Measurements from ENCODE around the gene ZNF835.

The ZNF835 gene

DNA sequence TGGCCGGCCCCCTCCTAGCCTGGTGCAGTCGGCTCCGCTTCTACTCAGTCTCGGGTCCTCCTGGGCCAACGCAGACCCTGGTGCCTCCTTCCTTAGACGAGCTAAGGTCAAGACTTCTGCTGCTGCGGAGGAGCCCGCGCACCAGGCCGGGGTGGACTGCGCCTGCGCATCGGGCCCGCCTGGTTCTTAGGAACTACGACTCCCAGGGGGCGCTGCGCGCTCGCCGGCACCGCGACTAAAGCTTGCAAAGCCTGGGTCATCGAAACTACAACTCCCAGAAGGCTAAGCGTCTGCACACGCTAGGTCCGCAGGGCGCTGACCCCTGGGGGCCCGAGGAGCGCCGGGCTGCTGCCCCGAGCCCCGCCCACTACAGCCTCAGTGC, at the start of gene ZNF835:
Gene ZNF835 (minus strand): TSS at position 145 of the 382 bp plus-strand sequence. CDS start 6,559 bp downstream, outside the sequence.
- Histone ChIP-seq H3K27me3 (ENCODE audit: control insufficient read depth, insufficient read depth, low read length) (no peaks in the 10 kb centered on the region), H3K9ac (ENCODE audit: low read depth, low read length) (no peak within 1 kb of the TSS), H3K4me1 (ENCODE audit: control insufficient read depth, insufficient read depth, low read length) (no peaks in the 10 kb centered on the region), H3K27ac (ENCODE audit: low read depth, low read length) (no peak within 1 kb of the TSS), H3K36me3 (ENCODE audit: control insufficient read depth, insufficient read depth, low read length) (no peaks in the 10 kb centered on the region), H3K4me3 (ENCODE audit: low read depth, low read length) (peak within 1 kb of the TSS; percentile 52), H3K9me3 (ENCODE audit: control insufficient read depth, insufficient read depth, low read length) (peaks cover 70% of the 10 kb centered on the region)

DNA sequence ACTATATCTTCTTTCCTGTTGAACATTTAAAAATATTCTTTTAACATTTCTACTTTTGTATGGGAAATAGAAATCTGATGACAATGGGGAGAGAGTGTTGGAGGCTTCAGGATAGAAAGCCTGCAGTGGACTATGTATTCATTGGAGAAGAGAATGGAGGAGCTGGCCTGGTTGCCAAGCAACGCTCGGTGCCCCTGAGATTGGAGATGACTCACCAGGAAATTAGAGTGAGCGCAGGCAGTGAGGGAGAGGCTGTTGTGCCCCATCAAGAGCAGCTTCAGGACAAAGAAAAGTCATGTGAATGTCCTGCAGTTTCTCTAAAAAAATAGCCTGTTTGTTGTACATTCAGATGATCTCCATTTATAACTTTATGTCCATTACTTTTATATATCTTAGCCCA, 48.7 kb upstream of the ZNF835 start:
- Histone ChIP-seq H3K9ac (ENCODE audit: low read depth, low read length) (no peak overlapping the region), H3K27ac (ENCODE audit: low read depth, low read length) (no peak overlapping the region), H3K27me3 (ENCODE audit: control insufficient read depth, insufficient read depth, low read length) (no peaks in the 10 kb centered on the region), H3K4me3 (ENCODE audit: low read depth, low read length) (no peak overlapping the region), H3K4me1 (ENCODE audit: control insufficient read depth, insufficient read depth, low read length) (no peaks in the 10 kb centered on the region), H3K9me3 (ENCODE audit: control insufficient read depth, insufficient read depth, low read length) (peaks cover 81% of the 10 kb centered on the region), H3K36me3 (ENCODE audit: control insufficient read depth, insufficient read depth, low read length) (no peaks in the 10 kb centered on the region)

DNA sequence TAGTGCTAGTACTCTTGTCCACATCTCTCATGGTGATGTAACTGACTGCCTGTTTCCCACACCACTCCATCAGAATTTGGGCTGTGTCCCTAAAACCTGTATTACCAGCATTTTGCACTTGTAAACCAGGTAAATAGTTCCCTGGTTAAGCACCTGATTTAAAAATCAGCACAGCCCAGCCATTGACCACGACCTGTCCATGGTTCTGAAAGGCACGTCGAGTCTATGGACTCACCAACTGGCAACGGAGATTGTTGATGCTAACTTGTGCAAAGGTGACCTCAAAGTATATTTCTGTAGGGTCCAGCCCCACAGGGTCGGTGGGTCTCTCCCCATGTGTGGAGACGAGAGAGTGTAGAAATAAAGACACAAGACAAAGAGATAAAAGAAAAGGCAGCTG, 46.7 kb upstream of the ZNF835 start:
- peaks cover 74% of the 10 kb centered on the region for H3K9me3 ChIP-seq (ENCODE audit: control insufficient read depth, insufficient read depth, low read length)
- H3K4me1 ChIP-seq (ENCODE audit: control insufficient read depth, insufficient read depth, low read length) = no peaks in the 10 kb centered on the region
- H3K27ac ChIP-seq (ENCODE audit: low read depth, low read length) = no peak overlapping the region
- no peaks in the 10 kb centered on the region for H3K27me3 ChIP-seq (ENCODE audit: control insufficient read depth, insufficient read depth, low read length)
- H3K4me3 ChIP-seq (ENCODE audit: low read depth, low read length) = no peak overlapping the region
- no peaks in the 10 kb centered on the region for H3K36me3 ChIP-seq (ENCODE audit: control insufficient read depth, insufficient read depth, low read length)
- no peak overlapping the region for H3K9ac ChIP-seq (ENCODE audit: low read depth, low read length)

DNA sequence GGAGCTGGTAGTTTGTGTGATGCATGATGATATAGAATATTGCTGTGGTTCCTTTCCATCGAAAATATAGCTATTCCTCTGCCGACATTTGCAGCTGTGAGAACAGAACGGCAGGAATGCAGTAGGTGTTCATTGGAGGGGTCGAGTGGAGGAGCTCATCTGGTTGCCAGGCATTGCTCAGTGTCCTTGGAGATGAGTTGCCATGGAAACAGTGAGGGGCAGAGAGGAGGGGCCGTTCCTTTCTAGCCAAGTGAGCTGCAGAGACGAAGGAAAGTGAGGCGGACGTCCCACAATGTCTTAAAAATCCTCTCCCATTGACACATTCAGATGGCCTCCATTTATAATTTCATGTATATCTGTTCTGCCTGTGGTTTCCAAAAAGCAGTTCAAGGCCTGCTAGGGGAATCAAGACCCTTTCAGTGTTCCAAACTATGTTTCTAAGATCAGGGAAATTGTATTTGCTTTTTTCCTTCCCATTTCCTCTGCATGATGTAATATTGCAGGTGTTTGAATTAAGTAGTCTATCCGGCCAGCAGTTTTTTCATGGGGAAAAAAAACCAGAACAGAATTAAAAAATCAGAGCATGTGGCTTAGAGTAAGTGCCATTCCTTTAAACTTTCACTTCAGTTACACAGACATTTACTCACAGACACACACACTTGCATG, 41.2 kb upstream of the ZNF835 start:
- no peak overlapping the region for H3K27ac ChIP-seq (ENCODE audit: low read depth, low read length)
- peaks cover 82% of the 10 kb centered on the region for H3K9me3 ChIP-seq (ENCODE audit: control insufficient read depth, insufficient read depth, low read length)
- H3K9ac ChIP-seq (ENCODE audit: low read depth, low read length) = no peak overlapping the region
- no peaks in the 10 kb centered on the region for H3K36me3 ChIP-seq (ENCODE audit: control insufficient read depth, insufficient read depth, low read length)
- no peak overlapping the region for H3K4me3 ChIP-seq (ENCODE audit: low read depth, low read length)
- H3K27me3 ChIP-seq (ENCODE audit: control insufficient read depth, insufficient read depth, low read length) = no peaks in the 10 kb centered on the region
- no peaks in the 10 kb centered on the region for H3K4me1 ChIP-seq (ENCODE audit: control insufficient read depth, insufficient read depth, low read length)

DNA sequence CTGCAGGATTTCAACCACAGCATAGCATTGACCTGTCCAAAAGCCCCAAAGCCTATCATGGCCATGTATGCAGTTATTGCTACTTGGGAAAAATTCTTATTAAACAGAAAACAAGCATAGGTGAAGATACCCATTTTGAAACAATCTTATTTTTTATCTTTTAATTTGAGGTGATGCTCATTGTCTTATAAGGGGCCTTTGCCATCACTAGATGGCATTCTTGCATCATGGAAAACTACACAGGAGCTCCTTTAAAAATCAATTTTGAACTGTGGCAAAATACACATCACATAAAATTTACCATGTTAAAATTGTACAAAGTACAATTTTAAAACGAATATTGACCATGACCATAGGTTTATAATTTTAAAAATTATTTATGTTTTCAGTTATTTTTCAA, 38.9 kb upstream of the ZNF835 start:
- Histone ChIP-seq H3K27ac (ENCODE audit: low read depth, low read length) (no peak overlapping the region), H3K9me3 (ENCODE audit: control insufficient read depth, insufficient read depth, low read length) (peaks cover 87% of the 10 kb centered on the region), H3K9ac (ENCODE audit: low read depth, low read length) (no peak overlapping the region), H3K36me3 (ENCODE audit: control insufficient read depth, insufficient read depth, low read length) (no peaks in the 10 kb centered on the region), H3K4me1 (ENCODE audit: control insufficient read depth, insufficient read depth, low read length) (no peaks in the 10 kb centered on the region), H3K4me3 (ENCODE audit: low read depth, low read length) (no peak overlapping the region), H3K27me3 (ENCODE audit: control insufficient read depth, insufficient read depth, low read length) (no peaks in the 10 kb centered on the region)

DNA sequence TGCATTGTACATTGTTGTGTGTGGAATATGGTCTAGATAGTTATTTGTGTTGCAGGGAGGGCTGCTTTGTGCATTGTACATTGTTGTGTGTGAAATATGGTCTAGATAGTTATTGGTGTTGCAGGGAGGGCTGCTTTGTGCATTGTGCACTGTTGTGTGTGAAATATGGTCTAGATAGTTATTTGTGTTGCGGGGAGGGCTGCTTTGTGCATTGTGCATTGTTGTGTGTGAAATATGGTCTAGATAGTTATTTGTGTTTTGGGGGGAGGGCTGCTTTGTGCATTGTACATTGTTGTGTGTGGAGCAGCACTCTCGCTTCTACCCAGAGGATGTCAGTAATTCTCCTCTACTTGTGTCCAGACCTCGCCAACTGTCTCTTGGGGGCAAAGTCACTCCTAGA, 36.3 kb upstream of the ZNF835 start:
- Histone ChIP-seq H3K36me3 (ENCODE audit: control insufficient read depth, insufficient read depth, low read length) (no peaks in the 10 kb centered on the region), H3K27me3 (ENCODE audit: control insufficient read depth, insufficient read depth, low read length) (no peaks in the 10 kb centered on the region), H3K4me1 (ENCODE audit: control insufficient read depth, insufficient read depth, low read length) (no peaks in the 10 kb centered on the region), H3K9ac (ENCODE audit: low read depth, low read length) (no peak overlapping the region), H3K9me3 (ENCODE audit: control insufficient read depth, insufficient read depth, low read length) (peaks cover 88% of the 10 kb centered on the region), H3K4me3 (ENCODE audit: low read depth, low read length) (no peak overlapping the region), H3K27ac (ENCODE audit: low read depth, low read length) (no peak overlapping the region)

DNA sequence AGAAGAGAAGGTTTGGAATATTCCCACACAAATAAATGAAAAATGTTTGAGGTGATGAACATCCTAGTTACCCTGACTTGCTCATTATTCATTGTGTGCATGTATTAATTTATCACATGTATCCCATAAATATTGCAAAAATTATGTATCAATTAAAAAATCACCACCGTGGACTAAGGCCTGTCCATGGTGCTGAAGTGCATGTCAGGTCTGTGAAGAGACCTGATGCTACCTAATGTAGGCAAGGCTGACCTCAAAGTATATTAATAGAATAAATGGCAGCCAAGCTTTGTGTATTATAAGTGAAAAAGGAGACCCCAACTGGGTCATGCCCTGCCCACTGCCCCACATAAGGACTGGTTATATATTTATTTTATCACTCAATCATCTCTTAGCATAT, 34.4 kb upstream of the ZNF835 start:
- H3K4me1 ChIP-seq (ENCODE audit: control insufficient read depth, insufficient read depth, low read length) = no peaks in the 10 kb centered on the region
- H3K9me3 ChIP-seq (ENCODE audit: control insufficient read depth, insufficient read depth, low read length) = peaks cover 86% of the 10 kb centered on the region

DNA sequence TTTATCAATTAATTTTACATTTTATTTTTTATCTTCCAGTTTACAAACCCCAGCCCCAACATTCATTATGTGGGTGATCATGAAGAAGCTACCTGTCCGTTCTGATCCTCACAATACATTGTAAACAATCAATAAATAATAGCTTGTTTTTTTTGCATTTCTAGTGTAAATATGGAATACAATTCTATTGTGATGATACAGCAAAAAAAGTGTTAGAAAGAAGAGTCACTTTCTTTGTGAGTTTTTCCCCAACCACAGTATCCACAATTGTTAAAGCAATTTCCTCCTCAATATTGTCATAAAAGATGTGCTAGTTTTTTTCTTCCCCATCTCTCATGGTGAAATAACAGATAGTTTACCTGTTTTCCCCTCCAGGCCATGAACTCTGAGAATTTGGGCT, 30.3 kb upstream of the ZNF835 start:
- Histone ChIP-seq H3K4me3 (ENCODE audit: low read depth, low read length) (no peak overlapping the region), H3K27ac (ENCODE audit: low read depth, low read length) (no peak overlapping the region), H3K36me3 (ENCODE audit: control insufficient read depth, insufficient read depth, low read length) (no peaks in the 10 kb centered on the region), H3K27me3 (ENCODE audit: control insufficient read depth, insufficient read depth, low read length) (no peaks in the 10 kb centered on the region), H3K9ac (ENCODE audit: low read depth, low read length) (no peak overlapping the region), H3K4me1 (ENCODE audit: control insufficient read depth, insufficient read depth, low read length) (no peaks in the 10 kb centered on the region), H3K9me3 (ENCODE audit: control insufficient read depth, insufficient read depth, low read length) (peaks cover 85% of the 10 kb centered on the region)

More for the DNA sequence above, 34.4 kb upstream of the ZNF835 start:
- H3K4me3 ChIP-seq (ENCODE audit: low read depth, low read length) = no peak overlapping the region
- no peak overlapping the region for H3K27ac ChIP-seq (ENCODE audit: low read depth, low read length)
- no peak overlapping the region for H3K9ac ChIP-seq (ENCODE audit: low read depth, low read length)
- no peaks in the 10 kb centered on the region for H3K36me3 ChIP-seq (ENCODE audit: control insufficient read depth, insufficient read depth, low read length)
- H3K27me3 ChIP-seq (ENCODE audit: control insufficient read depth, insufficient read depth, low read length) = no peaks in the 10 kb centered on the region

DNA sequence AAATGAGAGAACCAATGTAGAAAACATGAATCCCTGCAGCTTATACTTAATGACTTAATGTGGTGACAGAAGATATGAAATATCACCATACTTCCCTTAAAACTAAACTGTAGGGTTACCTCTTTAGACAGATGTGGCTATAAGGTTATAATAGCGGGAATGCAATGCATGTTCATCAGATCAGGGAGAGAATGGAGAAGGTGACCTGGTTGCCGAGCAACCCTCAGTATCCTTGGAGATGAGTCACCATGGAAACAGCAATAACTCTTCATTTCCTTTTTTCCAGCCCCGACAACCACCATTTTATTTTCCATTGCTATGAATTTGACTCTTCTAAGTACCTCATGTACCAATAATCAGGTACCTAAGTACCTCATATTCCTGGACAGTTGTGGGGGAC, 28.0 kb upstream of the ZNF835 start:
- no peaks in the 10 kb centered on the region for H3K27me3 ChIP-seq (ENCODE audit: control insufficient read depth, insufficient read depth, low read length)
- H3K4me1 ChIP-seq (ENCODE audit: control insufficient read depth, insufficient read depth, low read length) = no peaks in the 10 kb centered on the region
- H3K9ac ChIP-seq (ENCODE audit: low read depth, low read length) = no peak overlapping the region
- no peak overlapping the region; the same call in 1 of the 2 replicates for H3K4me3 ChIP-seq (ENCODE audit: low read depth, low read length)
- no peak overlapping the region for H3K27ac ChIP-seq (ENCODE audit: low read depth, low read length)
- H3K36me3 ChIP-seq (ENCODE audit: control insufficient read depth, insufficient read depth, low read length) = no peaks in the 10 kb centered on the region
- peaks cover 78% of the 10 kb centered on the region for H3K9me3 ChIP-seq (ENCODE audit: control insufficient read depth, insufficient read depth, low read length)

DNA sequence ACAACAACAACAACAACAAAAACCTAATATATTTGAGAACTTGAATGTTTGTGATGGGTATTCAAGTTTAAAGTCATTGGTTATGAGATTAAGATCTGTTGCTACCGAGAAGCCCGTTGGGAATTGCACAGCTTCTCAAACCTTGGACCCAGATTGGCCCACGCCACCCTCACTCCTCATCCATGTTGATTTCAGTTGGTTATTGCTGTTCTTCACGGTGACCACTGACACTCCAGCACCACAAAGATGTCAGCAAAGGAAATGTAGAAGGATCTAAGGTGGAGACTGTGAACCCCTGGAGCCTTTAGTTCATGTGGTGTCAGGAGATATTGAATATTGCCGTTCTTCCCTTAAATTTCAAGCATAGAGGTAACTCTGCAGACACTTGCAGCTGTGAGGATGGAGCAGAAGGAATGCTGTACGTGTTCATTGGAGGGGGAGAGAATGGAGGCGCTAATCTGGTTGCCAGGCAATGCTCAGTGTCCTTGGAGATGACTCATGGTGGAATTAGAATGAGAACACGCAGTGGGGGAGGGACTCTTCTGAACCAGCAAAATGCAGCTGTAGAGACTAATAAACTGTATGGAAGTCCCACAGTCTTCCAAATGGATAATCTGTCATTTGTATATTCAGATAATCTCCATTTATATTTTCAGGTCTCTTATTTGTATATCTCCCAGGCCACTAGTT, 20.8 kb upstream of the ZNF835 start:
- Histone ChIP-seq H3K4me3 (ENCODE audit: low read depth, low read length) (no peak overlapping the region), H3K27me3 (ENCODE audit: control insufficient read depth, insufficient read depth, low read length) (no peaks in the 10 kb centered on the region), H3K9me3 (ENCODE audit: control insufficient read depth, insufficient read depth, low read length) (peaks cover 77% of the 10 kb centered on the region), H3K4me1 (ENCODE audit: control insufficient read depth, insufficient read depth, low read length) (no peaks in the 10 kb centered on the region), H3K36me3 (ENCODE audit: control insufficient read depth, insufficient read depth, low read length) (no peaks in the 10 kb centered on the region), H3K9ac (ENCODE audit: low read depth, low read length) (no peak overlapping the region), H3K27ac (ENCODE audit: low read depth, low read length) (no peak overlapping the region)

DNA sequence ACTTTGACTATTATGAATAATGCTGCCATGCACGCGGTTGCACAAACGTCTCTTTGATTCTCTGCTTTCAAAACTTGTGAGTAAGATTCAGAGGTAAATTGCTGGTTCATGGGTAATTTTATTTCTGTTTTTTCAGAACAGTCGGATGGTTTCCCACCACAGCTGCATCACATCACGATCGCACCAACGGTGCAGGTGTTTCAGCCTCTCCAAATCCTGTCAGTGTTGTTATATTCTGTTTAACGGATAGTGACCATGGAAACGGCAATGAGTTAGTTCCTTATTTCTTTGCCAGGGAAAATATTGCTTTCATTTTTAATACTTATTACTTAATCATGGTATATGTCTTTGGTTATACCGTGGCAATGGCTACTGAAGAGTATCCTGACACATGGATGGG, 19.1 kb upstream of the ZNF835 start:
- Histone ChIP-seq H3K36me3 (ENCODE audit: control insufficient read depth, insufficient read depth, low read length) (no peaks in the 10 kb centered on the region), H3K9me3 (ENCODE audit: control insufficient read depth, insufficient read depth, low read length) (peaks cover 82% of the 10 kb centered on the region)

More for the DNA sequence above, 19.1 kb upstream of the ZNF835 start:
- H3K4me1 ChIP-seq (ENCODE audit: control insufficient read depth, insufficient read depth, low read length) = no peaks in the 10 kb centered on the region
- no peak overlapping the region for H3K27ac ChIP-seq (ENCODE audit: low read depth, low read length)
- H3K4me3 ChIP-seq (ENCODE audit: low read depth, low read length) = no peak overlapping the region
- H3K9ac ChIP-seq (ENCODE audit: low read depth, low read length) = no peak overlapping the region
- H3K27me3 ChIP-seq (ENCODE audit: control insufficient read depth, insufficient read depth, low read length) = no peaks in the 10 kb centered on the region
